Measurements from ENCODE around the gene RADIL.
A peak's percentile ranks its signal among the peaks of the same experiment; 100 is the strongest.

RADIL gene

GRCh38 chr7:4754433-4755010 is 129.0 kb downstream of the RADIL start:
- no peak for DNase-seq (ENCODE audit: low spot score)

- DNase-seq (ENCODE audit: low spot score), result peak; percentile 81
These were observed 129.7 kb downstream of the RADIL start for GRCh38 chr7:4753598-4754432.

- DNase-seq (ENCODE audit: low spot score), result no peak
These were observed 132.0 kb downstream of the RADIL start for GRCh38 chr7:4751398-4751947.

- DNase-seq (ENCODE audit: low spot score), result no peak
These were observed 133.7 kb downstream of the RADIL start for GRCh38 chr7:4749798-4750197.

- no peak for DNase-seq (ENCODE audit: low spot score)
These were observed 134.2 kb downstream of the RADIL start for GRCh38 chr7:4749363-4749762.

All from hematopoietic multipotent progenitor cell treated with erythropoietin and hydrocortisone succinate and interleukin-3 and kit ligand, for 15 days (in vitro differentiated cells).